HG02588 (cell line): ENCODE measurements around the gene CDH12.
A peak's percentile ranks its signal among the peaks of the same experiment; 100 is the strongest.
"Not testable (repeated sequence)": the region's sequence is repeated elsewhere in the genome, so short reads cannot be mapped to it uniquely, and the experiment has no call there.

Source experiments
- ATAC-seq: cut with Tn5 transposase; IDR thresholded peaks from one replicate; pipeline ENCODE4 v1.9.1; 2021; ENCODE audit warnings: mild to moderate bottlenecking, moderate library complexity; ENCODE audit not compliant: unreplicated experiment

Gene CDH12

DNA sequence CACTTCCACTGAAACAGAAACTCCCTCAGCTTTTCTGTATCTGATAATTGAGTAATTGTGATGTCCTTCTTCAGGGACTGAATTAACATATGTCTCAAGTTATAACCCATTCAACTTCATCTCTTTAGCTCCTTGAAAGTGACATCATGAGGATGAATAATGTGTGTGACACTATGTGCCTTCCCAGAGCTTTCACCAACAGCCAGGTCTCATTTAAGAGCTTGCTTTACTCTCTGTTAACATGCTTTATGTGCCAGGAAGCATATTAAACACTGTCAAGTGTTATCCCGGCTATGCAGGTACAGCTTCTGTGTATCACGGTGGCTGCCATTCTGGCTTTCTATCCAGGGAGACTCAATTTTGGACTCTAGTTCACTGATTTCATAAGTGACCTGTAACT lies 799.9 kb downstream of the CDH12 start:
- no peak for ATAC-seq

DNA sequence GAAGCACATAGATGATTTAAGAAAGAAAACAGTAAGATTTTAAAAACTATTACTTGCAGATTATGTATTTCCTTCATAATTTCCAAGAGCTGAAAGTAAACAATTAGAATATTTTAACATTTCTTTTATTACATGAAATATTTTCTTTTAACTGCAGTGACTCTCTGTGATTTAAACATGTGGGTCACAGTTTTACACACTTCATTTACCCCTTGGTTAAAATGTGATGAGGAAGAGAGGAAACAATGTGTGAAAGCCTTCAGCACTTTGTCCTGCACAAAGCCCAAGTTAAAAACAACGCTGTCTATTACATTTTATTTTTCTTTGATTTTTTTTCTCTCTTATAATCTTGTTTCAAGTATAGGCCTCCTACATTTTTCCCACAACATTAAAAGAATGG lies 801.3 kb downstream of the CDH12 start:
- no peak for ATAC-seq

DNA sequence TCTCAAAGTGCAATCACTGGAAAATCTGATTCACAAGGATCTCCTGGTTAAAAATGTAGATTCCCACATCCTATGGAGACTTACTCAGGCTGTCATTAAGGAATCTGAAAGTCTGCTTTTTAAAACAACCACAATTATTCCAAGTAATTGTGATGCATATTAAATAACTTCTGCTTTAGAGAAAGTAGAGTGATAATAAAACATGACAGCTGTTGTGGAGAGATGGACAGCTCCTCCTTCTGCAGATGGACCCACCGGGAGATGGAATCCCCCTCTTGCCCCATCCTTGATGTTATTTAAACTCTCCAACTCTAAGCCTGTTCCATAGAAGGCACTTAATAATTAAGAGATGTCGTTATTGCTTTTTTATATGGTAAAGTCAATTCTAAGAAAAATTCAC lies 802.2 kb downstream of the CDH12 start:
- no peak for ATAC-seq

DNA sequence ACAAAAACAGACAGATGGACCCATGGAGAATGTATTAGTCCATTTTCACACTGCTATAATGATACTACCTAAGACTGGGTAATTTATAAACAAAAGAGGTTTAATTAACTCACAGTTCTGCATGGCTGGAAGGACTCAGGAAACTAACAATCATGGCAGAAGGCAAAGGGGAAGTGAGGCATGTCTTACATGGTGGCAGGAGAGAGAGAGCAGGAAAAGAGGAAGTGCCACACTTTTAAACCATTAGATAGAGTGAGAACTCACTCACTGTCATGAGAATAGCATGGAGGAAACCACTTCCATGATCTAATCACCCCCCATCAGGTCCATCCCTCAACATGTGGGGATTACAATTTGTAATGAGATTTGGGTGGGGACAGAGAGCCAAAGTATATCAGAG lies 808.9 kb downstream of the CDH12 start:
- ATAC-seq = no peak

DNA sequence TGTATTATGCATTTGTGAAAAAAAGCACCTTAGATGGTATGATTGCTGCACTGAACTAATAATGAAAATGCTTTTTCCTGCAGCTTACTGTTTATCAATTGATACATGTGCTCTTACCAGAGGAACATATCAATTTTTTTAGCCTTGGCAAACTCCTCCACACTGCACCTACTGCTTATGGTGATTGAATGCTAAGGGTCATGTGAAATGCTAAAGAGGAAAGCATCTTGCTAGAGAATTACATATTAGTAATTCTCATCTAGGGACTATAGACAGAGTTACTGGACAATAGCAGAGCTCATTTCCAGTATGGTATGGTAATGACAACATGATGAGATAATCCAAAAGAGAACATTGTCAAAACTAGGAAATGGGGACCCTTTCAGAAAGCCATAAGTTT lies 817.1 kb downstream of the CDH12 start:
- ATAC-seq = no peak

DNA sequence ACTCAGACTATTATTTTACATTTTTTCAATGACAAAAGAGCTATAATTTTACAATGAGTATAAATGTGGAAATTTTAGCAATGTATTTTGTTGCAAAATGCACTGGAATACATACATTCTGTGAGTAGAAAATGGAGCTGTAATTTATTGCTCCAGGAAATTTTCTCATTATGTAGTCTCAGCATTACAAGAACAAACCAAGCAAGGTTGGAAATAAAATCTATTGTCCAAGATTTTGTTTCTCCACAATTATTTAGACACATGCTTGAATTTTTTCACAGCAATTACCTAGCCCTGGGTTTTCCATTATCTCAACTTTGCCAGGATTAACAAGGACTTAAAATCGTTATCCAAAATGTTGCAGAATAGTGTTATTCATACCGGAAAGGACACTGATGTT lies 820.1 kb downstream of the CDH12 start:
- no peak for ATAC-seq

DNA sequence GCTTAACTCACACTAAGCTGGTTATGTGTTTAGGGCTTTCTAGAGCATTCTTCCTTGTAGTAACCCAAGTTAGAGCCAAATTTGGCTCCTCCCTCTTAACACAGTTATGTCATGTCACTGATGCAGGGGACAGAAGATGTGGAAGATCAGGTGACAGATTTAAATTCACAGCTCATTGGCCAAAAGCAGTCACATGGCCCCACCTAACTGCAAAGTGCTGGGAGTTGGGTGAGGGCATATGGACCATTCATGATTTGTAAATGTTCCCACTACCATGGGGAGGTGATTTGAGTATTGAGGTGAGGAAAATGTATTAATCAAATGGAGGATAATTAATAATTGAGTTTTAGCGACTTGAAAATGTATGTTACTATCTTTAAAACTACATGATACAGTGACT lies 829.4 kb downstream of the CDH12 start:
- ATAC-seq = no peak

DNA sequence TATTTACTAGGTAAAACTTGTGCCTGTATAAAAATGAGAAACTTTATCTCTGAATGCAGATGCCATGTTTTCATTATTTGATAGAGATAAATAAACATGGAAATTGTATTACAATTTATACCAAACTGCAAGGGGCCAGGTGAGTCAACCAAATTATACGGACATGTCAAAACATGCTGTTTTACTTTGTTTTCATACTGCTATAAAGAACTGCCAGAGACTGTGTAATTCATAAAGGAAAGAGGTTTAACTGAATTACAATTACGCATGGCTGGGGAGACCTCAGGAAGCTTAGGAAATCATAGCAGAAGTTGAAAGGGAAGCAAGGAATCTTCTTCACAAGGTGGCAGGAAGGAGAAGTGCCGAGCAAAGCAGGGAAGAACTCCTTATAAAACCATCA lies 840.3 kb downstream of the CDH12 start:
- ATAC-seq = not testable (repeated sequence)

DNA sequence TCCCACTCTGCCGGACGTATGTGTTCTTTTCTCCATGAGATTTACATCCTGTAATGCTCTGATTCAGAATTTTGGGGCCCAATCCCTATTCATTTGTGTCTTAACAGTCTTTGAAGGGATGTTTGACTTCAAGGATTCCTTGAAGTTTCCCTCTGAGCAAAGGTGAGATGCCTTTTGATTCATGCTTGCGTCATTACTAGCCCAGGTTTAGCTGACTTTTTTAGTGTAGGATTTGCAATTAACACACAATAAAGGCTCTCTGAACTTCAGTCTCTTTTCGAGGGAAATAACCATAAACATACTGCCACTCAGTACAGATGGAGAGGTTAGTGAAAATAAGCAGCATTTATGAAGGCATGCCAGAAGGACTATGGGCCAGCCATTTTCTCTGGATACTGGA lies 842.3 kb downstream of the CDH12 start:
- ATAC-seq = not testable (repeated sequence)

DNA sequence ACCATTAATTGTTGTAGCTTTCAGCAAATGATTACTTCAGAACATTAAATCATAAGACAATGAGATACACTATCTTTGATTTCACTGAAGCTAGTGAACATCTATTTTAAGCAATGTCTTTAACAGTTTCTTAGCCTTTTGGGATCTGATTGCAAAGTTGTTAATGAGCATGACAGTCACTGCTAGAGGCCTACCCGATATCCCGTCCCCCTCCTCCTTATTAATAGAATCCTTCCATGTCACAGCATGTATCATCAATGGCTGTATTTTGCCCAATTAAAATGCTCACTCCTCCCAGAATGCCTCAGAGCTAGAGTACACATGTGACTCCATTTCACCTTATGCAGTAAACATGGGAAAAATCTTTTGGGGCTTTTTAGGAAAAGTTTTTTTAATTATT lies 852.0 kb downstream of the CDH12 start:
- ATAC-seq = not testable (repeated sequence)

DNA sequence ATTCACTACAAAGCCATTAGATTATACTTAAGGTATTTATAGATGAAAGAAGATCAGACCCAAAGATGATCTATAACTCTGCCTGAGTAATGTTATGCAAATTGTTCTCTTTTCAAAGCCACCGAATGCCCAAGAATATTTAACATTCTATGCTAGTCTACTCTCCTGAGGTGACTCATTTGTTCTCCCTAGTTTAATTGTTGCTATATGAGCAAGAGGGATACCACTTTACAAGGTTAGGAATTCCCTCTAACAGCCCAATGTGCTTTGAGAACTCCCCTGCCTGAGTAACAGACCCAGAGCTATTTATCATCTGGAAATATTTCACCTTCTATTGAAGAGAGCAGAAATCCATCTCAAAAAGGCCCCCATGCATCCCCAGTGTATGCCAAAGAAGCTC lies 867.3 kb downstream of the CDH12 start:
- ATAC-seq = not testable (repeated sequence)

DNA sequence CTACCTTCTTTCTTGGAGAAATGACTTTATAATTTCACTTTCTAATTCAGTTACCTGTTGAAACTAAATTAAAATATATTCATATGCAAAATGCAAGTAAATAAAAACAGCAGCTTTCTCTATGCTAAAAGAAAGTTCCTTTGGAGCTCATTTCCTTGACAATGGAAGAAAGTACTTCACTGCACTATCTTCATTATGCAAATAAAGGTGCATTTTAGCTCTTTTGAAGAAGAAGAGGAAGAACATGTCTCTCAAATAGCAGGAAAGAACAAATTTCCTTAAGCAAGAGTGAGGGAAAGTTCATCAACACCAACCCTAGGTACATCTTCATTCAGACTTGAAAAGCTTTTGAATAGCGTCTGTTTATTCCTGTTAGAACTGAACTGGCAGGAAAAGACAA lies 901.6 kb downstream of the CDH12 start:
- ATAC-seq = not testable (repeated sequence)

DNA sequence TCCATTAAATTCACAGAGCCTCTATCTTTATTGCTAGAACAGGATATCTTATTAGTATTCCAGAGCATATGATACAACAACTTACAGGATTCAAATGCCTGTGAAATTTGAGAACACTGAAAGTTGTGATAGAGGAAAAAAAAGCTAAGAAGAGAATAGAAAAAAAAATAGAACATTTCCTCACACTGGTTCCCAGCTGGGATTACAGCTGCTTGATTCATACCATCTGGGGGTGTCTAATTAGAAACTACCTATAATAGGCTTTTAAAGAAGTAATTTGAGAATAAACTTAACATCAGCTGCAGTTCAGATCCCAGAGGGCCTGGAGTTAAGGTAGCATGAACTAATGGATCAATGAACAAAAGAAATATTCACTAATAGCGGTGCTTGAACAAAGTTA lies 922.0 kb downstream of the CDH12 start:
- no peak for ATAC-seq

DNA sequence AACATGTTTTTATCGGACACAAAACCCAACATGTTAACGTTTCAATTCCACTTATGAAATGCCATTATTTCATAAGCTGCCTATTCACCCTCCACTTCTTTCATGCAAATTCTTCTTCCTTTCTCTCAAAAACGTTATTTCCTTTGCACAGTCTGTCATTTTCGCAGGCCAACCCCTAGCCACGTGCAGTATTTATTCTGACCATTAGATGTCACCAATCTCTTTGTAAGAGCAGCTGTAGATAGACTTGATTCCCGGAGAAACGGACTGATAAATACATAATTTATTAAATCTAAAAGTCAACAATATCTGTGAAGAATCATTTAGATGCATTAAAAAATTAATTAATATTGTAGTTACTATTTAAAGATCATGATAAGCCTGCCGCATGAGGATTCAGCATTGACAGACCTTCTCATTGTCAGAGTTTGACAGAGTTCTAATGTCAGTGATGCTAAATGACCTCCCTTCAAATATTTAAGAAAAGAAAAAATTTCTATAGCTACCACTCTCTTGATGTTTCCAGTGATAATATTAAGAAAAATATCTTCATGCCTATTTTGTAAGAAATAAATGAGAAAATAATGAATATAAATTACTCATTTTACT lies 933.6 kb downstream of the CDH12 start:
- ATAC-seq = peak; percentile 98

DNA sequence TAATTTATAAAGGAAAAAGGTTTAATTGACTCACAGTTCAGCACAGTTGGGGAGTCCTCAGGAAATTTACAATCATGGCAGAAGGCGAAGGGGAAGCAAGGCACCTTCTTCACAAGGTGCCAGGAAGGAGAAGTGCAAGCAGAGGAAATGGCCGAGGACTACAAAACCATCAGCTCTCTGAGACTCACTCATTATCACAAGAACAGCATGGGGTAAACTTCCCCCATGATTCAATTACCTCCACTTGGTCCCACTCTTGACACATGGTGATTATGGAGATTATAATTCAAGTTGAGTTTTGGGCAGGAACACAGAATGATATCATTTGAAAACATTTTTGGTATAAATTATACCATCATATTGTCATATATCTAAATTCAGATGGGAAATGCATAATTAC lies 934.7 kb downstream of the CDH12 start:
- no peak for ATAC-seq

DNA sequence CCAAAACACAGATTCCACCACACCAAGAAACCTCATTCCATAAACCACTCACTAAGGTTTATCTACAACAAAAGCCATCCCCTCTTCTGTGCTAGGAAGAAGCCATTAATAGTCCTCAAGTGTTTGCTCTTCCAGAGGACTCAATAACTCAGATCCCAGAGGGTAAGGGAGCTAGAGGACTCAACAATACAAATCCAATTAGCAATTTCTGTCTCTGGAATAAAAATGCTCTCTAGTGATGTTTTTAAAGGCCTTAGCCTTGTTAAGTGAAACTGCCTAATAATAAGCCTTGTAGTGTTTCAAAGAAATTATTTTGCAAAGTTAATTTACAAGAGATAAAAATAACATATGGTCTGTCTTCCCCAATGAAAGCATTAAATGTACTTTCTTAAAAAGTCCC lies 942.4 kb downstream of the CDH12 start:
- ATAC-seq = no peak

DNA sequence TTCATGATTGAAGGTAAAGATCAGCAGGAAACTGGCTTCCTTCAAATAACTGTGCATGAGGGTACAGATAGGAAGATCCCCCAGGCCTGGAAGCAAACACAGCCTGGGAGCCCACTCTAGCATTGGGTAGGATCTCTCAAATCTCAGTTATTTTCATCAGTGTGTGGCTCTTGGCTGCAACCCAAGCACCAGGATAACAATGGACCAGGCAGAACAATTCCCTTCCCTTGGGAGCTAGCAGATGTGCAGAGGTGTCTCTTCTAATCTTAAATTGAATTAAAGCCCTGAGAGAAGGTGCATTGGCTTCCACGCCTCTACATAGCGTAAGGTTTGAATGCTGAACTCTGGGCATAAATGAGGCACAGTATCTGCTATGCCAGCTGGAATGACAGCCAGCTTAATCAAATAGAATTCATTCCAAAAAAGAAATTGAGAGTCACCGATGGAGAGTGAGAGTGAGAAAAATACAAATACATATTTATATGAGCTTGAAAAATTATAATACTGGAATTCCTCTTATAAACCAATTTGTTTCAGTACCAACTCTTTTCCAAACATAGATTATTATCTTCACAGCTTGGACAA lies 957.3 kb downstream of the CDH12 start:
- ATAC-seq = no peak

DNA sequence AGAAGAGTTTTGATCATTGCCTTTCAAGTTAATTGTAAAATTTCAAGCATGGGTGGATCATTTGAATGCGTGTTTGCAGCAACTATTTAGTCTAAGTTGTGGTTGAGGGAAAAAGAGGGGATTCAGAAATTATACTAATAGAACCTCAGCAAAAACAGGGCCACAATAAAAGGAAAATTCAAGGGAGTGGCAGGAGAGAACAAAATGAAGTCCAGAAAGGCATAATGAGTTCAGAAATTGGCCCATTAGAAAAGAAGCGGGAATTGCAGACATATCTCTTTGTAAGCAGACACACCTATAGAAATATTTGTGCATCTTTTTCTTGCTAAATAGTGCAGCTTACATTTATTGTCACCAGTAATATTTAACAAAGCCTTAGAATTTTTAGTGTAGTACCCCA lies 960.0 kb downstream of the CDH12 start:
- ATAC-seq = no peak

DNA sequence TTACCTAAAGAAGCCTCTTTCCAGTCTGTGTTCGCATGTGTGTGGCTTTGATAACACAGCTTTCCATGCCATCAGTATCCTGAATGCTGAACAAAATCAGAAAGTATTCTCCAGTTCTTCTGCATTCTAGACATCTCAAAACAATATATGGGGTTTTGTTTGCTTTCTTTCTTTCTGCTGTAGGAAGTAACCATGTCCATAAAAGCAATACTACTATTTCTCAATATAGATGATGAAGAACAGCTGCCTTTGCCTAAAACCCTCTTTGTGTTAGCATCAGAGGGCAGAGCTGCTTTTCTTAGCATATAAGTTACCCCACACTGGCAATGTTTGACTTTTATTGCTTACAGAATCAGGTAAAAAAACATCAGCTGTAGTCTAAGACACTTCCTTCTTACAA lies 963.6 kb downstream of the CDH12 start:
- no peak for ATAC-seq

DNA sequence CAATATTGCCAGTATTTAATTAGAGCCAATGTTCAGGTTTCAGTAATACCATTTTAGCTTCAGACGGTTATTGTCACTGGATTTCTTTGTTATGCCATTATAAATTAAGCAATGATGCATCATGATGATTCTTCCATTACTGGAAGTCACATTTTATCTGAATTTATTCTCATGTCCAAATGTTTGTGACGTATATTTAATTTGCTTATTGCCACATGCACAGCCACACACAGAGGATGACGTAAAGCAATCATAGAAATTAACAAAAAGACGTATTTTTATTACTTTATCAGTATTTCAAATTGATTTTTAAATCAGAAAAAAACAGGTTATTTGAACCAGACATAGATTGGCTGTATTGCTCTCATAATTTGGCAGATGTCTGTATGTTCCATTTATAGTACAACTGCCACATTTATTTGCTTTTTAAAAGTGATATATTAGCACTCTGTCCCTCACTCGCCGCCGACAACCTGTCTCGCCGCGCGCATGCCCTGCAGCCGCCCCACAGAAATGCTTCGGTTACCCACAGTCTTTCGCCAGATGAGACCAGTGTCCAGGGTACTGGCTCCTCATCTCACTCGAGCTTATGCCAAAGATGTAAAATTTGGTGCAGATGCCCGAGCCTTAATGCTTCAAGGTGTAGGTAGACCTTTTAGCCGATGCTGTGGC lies 970.9 kb downstream of the CDH12 start:
- no peak for ATAC-seq

DNA sequence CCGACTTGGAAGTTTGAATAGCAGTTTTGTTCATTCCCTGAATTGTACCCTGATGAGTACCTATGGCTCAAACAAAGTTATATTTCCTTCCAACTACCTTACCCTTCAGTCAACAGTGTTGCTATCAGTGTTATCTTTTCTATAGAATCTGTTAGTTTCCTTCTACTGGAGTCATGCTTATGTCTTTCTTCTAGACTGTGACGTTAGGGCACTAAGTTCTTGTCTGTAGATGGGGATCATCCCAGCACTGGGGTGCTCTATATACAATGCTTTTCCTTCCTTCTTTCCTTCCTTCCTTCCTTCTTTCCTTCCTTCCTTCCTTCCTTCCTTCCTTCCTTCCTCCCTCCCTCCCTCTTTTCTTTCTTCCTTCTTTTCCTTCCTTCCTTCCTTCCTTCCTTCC lies 973.0 kb downstream of the CDH12 start:
- ATAC-seq = no peak

DNA sequence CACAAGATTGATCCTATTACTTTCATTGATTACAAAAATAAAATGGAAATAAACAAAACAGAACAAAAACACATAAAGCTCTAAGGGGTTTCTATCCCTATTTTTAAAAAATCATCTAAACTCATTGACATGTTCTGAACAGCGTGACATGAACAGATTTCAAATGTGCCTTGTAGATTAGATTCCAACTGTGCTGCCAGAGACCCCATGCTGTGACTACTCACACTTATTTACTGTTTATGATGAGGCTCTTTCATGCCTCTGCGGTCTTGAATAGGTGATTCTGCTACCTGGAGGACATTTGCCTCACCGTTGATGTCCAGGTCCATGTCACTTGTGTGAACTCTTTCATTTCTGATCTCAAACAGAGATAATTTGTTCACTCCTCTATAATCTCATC lies 990.2 kb downstream of the CDH12 start:
- no peak for ATAC-seq

DNA sequence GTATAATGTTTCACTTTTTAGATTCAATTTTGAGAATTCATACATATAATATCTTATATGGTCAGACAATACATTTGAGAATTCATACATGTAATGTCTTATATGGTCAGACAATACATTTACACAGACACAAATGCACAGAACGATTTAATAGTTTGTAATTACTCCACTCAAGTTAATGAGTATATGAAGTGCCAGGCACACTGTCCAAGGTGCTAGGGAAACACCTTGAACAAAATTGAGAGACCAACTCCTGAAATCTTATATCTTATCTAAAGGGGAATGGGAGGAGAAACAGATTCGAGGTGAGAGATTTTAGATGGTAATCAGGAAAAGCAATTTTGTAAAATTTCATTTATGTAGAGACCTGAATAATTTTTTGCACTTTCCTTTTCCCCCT lies 994.7 kb downstream of the CDH12 start:
- ATAC-seq = no peak
